Measurements from ENCODE around the gene FBXL13.
"Not testable (repeated sequence)": the region's sequence is repeated elsewhere in the genome, so short reads cannot be mapped to it uniquely, and the experiment has no call there.

The FBXL13 gene

DNA sequence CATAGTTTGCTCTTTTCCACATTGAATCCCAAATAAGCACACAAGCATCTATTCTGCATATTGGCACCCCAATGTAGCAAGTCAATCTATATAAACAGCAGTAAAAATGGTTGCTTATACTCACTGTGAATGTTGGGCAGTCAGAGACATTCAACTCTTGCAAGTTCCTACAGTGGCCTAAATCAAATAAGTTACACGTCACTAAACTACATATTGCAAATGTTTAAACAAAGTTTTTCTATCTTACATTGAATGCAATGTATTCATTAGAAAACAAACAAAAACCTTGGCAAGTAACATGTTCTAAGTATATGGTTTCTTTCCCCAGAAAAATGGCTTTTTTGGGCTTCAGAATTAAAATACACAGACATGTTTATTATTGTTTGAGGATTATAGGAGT, 142.8 kb downstream of the FBXL13 start:
- DNase-seq: no peak

DNA sequence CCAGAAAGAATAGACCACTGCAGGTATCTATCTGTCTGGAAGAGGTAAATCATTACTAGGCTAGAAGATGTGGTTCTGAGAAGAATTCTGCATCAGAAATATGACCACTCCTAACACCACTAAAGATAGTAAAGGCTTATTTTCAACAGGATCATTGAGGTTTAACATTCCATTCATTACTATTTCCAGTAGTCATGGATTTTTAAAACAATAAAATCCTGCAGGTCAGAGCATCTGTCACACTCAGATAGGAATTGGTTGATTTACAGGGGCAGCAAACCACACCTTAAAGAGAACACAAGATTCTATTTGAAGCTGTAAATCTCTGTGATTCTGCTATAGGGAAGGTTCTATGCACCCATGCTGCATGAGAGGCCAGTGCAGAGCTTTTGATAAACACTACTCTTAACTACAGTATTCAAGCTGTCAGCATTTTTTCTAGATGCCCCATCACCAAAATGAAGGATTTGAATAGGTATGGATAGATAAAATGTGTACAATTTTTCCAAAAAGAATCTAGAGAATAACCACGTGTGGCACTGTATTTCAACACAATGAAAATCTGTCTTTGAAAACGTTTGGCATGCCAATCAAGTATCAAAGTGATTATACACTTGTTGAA, 147.2 kb downstream of the FBXL13 start:
- no peak for DNase-seq

DNA sequence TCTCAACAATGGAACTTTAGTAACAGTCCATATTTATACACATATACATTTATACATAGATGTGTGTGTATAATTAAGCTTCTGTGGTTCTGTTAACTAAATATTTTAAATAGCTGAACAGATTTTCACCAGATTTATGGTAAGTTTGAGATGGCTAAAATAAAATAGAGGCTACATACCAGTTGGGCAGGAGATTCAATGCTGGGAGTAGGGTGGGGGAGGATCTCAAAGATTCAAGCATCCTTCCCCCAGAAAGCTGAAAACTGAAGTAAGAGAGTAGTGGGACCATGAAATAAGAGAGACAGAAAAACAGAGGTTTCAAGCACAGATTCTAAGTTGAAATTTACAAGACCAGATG, 147.8 kb downstream of the FBXL13 start:
- no peak for DNase-seq

DNA sequence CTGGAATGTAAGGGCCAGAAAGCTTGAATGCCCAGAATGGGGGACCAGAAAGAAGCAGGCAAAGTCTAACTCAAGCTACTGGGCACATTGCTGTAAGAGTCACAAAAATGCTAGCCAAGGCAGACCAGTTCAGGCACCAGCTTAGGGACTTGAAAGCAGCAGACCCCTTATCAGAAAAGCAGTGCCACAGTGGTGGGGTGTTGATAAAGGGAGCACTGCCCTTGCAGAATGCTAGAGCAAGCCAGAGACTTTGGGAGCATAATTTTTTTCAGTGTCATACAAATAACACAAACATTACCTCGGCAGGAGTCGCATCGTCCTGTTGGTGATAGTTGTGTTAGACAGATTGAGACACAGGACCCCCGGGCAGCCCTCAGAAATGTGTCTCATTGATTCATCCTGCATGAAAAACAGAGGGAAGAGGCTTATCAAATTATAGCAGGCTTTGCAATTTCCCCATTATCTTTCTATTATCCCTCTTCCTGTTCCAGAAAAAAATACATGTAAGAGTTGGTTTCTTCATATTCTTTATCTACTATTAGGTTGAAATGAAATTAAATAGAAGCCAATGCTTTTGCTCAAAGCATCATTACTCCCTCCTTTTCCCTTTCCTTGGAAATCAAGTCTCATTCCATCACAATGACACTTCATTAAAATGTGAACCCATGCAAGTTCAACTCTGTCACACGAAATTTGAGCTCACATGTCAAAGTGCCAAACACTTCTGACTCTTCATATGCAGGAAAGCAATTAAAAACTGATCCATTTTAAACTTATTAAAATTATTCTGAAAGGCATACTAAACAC, 148.4 kb downstream of the FBXL13 start:
- no peak for DNase-seq

DNA sequence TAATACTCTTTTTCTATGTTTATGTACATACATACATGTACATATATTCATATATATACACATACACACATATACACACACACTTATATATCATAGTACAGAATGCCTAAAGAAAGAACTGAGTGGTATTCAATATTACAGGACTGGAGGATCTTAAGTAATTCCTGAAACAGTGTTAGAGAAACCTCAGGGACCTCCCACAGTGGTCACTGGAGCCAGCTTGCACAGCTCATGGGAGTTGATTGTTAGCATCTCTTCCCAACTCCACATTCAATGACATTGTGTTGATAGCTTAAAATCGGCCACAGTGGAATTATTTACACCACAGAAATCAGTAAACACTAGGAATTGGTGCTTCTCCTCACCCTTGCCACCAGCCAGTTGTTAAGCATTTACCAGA, 155.8 kb downstream of the FBXL13 start:
- no peak for DNase-seq

DNA sequence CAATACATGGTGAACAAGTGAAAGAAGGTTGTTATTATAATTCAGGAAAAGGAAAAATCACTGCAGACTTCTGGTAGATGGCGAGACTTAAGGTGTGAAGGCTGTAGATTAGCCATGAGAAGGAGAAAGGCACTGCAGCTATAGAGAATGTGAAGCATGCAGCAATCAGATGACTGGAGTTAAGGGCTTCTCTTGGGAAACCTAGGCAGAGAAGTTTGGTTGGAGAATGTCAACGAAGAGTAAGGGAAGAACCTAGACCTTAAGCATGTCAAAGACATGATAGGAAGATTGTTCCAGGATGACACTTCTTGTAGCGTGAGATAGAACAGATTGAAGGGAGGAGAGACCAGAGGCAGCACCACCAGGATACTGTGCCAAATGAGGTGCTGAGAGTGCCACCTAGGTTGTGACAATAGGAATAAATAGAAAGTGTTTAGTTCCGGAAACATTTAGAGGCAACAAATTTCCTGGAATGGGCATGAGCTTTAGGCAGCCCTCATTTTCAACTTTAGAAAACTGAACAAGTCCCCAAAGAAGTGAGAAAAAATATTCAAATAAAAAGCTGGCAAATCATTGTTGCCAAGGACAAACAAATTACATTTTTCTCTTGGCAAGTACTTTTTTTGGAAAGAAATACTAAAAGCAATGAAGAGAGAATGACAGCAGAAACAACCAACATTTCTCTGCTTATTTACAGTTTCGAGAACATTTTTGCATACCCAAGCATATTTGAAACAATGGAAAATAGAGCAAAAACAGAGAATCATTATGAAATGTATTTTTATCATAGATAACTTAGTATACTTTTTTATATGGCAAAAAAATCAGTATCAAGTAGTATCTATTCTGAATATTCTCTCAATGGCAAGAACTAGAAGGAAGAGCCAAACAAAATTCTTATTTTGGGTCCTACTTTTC, 156.9 kb downstream of the FBXL13 start:
- no peak for DNase-seq

DNA sequence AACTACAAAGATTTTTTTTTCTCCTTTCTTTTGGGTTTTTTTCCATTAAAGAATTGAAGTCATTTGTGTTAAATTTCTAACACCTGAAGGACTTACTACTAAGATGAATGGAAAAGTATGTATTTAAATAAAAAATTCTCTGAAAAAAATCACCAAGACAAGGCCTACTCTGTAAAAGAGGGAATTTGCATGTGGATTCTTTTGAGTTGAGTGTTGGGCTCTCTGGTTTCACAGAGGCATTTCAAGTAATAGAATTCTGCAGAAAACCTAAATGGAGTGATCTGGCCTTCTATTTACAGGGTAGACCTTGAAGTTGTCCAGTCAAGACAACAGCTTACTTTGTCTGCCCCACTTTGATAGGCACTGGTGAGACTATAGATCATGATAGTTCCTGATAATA, 157.7 kb downstream of the FBXL13 start:
- DNase-seq: no peak

DNA sequence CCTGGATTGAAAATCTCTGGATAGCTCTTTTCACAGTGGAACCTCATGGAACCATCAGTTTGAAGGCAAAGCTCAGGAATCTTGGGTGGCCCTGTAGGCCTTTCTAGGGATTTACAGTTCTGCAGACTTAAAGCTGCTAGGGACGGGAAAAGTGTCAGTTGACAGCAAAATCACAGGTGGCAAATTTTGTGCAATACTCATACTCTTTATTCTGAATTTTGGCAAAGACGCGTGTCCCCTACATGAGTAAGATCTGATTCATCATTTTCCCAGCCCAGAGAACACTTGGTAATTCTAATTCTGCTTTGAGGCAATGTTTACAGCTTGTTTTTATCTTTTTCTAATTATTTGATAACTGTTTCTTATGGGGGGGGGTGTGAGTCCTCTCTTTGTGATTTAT, 158.2 kb downstream of the FBXL13 start:
- DNase-seq: no peak

DNA sequence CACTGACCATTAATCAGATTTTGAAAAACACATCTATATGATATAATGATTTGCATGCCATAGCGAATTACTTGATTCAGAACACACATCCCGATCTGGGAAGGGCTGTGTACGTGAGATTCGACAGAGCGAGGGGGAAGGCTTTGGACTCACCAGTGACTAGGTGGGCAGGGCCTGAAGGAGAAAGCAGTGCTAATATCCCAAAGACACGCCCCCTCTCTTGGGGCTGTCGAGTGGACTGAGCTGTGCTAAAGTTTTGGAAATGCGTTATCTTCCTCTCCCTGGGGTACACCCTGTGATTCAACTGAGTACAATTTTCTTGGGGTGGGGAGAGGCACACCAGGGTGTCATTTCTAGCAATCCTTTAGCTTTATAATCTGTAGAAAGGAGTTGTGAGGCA, 160.0 kb downstream of the FBXL13 start:
- no peak for DNase-seq

DNA sequence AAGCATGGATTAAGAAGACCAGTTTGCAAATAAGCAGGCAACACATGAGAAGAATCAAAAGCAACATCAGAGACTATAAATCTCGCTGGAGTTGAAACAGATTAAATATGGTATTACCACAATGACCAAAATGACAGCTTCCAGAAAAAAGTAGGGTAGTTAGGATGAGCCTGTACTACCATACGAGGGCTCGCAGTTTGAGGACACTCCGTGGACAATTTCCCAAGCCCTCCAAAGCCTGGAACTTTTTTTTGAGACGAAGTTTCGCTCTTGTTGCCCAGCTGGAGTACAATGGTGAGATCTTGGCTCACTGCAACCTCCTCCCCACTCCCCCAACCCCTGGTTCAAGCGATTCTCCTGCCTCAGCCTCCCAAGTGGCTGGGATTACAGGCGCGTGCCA, 160.8 kb downstream of the FBXL13 start:
- DNase-seq: no peak

DNA sequence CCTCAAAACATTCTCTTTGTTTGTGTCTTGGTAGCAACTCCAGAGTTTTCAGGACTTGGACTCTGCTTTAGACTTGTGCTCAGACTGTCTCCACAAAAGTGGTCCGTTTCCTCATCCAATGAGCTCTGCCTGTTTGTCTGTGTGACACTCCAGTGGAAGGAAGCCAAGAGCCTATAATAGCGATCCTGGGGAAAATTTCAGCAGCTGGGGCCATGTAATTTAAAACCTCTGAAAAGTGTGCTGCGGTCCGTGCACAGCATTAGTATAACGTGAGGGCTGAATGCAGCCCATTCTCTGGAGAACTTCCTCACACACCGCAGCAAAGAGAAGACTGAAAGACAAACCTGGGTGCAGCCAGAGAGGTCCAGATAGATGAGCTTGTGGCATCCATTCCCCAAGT, 161.9 kb downstream of the FBXL13 start, which contains the start of gene LRRC17:
Gene LRRC17, plus strand, starts transcription at position 259 of the 400 bp plus-strand sequence. CDS start 20,914 bp downstream, outside the sequence.
- DNase-seq: no peak

DNA sequence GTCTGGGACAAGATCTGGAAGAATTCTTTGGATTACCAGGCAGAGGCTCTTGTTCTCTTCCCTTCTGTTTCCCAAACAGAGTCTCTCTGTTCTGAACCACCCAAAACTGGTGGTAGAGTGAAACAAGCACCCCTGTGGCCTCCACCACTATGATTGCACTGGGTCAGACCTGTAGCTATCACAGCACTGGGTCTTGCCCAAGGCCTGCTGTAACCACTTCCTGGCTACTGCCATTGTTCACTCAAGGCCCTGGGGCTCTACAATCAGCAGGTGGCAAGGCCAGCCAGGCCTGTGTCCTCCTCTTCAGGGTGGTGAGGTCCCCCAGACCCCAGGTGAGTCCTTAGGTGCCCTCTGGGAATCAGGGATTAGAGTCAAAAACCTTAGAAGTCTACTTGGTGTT, 165.9 kb downstream of the FBXL13 start:
- DNase-seq: no peak

DNA sequence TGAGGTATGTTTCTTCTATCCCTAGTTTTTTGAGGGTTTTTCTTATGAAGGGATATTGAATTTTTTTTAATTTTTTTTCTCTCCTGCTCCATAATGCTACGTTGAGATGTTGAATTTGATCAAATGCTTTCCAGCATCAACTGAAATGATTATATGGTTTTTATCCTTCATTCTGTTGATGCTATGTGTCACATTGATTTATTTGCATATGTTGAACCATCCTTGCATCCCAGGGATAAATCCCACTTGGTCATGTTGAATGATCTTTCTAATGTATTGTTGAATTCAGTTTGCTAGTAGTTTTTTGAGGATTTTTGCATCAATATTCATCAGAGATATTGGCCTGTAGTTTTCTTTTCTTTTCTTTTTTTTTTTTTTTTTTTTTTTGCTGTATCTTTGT, 171.0 kb downstream of the FBXL13 start:
- DNase-seq: not testable (repeated sequence)

DNA sequence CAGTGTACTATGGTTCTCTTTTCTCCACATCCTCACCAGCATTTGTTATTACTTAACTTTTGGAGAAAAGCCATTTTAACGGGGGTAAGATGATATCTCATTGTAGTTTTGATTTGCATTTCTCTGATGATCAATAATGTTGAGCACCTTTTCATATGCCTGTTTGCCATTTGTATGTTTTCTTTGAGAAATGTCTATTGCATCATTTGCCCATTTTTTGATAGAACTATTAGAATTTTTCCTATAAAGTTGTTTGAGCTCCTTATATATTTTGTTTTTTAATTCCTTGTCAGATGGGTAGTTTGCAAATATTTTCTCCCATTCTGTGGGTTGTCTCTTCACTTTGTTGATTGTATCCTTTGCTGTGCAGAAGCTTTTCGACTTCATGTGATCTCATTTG, 172.5 kb downstream of the FBXL13 start:
- not testable (repeated sequence) for DNase-seq

DNA sequence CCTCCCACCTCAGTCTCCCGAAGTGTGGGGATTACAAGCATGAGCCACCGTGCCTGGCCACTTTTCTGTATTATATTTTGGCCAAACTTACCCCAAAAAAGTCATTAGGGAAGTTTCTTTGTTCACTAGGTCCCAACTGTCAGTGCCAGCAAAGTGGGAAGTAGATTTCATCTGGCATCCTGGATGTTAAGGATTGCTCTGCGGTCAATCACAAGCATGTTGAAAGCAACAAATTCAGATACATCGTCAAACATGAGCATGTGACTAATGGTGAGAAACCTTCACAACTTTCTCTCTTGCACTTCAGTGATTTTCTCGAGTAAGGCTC, 176.1 kb downstream of the FBXL13 start:
- DNase-seq: no peak

DNA sequence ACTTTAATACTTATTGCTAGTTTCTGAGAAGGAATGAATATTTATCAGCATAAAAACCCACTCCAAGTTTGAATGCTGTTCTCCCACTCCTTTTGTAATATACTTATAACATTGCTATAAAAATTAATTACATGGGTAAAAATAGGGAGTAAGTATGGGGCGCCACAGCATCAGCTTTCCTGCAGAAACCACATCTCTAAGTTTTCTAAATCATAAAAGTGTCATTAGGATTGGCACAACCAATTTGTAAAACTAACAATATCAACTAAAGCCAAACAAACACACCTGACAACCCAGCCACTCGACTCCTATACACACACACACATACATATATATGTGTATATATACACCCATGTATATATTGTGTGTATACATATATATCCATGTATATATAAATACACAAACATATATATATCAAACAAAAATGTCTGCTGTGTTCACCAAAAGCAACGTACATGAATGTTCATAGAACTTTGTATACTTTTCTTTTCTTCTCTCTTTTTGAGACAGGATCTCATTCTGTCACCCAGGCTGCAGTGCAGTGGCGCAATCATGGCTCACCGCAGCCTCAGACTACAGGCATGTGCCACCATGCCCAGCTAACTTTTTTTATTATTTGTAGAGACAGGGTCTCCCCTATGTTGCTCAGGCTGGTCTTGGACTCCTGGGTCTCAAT, 176.6 kb downstream of the FBXL13 start:
- no peak for DNase-seq

DNA sequence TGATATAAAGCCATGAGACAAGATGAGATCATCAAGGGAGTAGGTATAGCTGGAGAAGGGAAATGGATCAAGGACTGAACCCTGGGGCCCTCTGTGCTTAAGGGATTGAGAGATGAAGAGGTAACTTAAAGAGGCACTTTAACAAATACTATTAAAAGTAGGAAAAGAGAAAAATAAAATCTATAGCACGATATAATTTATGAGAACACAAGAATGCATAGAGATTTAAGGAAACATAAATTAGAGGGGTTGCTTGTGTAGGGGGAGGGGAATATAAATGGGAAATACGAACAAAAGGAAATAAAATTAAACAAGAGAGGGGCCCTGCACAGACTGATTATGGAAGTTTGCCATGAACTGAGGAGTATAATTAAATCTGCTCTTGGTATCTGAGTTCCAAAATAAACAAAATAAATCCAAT, 177.4 kb downstream of the FBXL13 start:
- no peak for DNase-seq

DNA sequence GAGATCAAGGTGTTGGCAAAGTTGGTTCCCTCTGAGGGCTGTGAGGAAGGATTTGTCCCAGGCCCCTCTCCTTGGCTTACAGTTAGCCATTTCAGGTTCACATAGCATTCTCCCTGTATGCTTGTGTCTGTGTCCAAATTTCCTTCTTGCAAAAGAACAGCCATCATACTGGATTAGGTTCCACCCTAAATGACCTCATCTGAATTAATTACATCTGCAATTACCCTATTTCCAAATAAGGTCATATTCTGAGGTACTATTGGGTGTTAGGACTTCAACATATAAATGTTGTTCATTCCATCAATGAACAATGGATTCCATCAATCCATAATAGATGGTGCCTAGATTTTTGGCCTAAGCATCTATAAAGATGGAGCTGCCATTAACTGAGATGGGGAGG, 178.0 kb downstream of the FBXL13 start:
- DNase-seq: no peak

DNA sequence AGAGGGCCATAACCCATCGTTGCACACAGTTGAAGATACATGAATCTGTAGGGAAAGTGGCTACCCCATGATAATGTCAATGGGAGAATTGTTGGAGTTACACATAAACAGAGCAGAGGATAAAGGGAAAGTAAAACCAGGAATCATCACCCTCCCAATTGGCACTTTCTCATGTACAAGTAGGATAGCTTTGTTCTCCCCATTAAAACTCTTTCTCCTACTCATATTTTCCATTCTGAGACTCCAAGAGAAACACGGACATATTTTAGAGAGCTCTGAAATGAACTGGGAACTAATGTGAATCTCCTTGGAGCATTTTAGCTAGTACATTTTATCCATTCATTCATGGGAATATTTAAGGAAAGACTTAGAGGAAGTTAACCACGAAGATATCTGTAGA, 179.0 kb downstream of the FBXL13 start:
- no peak for DNase-seq

DNA sequence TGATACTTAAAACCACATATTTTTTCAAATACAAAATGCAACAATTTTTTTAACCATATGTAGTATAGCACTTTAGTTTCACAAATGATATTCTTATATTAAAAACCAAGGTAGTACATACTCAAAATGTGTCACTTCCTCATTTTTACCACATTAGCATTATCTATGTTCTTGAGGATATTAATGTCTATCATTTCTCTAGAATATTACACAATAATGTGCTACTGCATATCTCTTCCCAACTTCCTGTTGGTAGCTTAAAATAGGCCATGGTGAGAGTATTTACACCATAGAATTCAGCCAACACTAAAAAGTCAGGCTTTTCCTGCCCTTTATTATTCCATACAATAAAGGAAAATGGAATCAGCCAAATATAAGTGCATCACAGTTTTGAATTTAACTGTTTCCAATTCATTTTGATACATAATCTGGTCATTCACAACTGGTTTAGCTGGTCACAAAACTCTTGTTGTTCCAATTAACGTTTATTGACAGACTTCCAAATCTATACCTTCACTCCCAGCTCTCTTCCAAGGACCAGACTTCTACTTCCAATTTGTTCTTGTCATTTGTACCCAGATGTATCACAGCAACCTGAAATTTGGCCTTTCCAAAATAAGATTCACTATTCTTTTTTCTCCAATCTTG, 181.8 kb downstream of the FBXL13 start:
- no peak for DNase-seq

DNA sequence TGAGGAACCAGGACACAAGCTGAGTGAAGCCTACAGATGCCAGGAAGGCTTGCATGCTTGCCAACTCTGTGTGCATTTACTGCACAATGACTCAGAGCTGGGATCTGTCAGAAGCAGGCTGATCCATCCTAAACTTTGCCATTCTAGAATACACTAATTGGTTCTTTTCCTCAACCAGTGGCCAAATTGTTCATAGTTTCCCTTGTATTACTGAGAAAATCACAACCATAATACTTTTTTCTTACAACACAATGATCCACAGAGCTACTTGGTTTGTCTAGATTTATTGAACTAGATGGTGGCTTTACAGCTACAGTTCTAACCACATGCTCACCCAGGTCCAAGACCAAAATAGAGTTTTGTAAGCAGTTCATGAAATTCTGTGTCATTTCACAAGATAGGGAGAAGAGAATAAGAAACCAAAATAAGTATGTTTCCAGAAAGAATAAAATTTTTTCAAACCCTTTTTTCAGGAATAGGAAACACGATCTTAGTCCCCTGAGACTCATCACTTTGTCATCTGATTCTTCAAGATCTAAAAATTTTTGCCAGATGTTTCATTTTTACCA, 182.8 kb downstream of the FBXL13 start:
- no peak for DNase-seq

DNA sequence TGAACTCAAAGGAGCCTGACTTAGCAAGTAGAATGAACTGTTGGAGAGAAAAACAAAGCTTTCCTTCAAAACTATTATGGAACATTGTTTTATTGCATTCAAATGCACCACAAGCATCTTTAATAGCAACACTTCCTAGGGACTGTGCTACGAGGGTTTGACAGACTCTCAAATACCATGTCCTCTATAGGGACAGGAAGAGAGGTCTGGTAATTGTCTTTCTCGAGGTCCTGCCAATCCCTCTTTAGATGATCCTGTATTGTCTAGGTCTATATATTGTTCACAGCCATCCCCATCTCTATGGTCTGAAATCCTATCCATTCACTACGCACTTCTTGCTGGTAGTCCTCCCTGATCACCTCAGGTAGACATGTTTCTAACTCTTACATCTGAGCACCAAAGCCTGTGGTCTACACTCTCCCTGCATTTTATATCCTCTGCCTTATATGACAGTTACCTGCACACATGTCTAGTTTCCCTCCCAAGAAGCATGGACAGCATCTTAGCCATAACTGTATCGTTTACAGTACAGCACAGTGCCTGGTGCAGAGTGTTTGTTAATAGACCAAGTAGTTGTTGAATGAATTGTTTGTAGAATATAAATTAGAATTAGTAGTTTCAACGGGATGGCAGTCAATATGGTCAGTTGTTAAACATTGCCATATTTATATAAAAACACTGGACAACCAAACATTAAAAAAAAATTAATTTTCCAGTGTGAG, 183.5 kb downstream of the FBXL13 start:
- DNase-seq: no peak

All from KG1 (cell line).